ENCODE data around the gene MAGEB17. TPM values are rescaled to one million over a fixed set of nuclear protein-coding genes. Genes with fewer than 3 reads are reported as not detected.

The MAGEB17 gene
- total RNA-seq (2011; cell fraction: chromatin; rRNA removed; ENCODE audit: low replicate concordance) = not detected in 2 replicates
- total RNA-seq (2011; cell fraction: nucleolus; rRNA removed) = not detected in 2 replicates
- total RNA-seq (2011; cell fraction: nucleoplasm; rRNA removed) = not detected in 2 replicates
- 0.29 TPM in 1 of 2 replicates, not detected in the other for total RNA-seq (2014; rRNA removed)
- 0.11 TPM in 1 of 2 replicates, not detected in the other for total RNA-seq (2014; rRNA removed; fragmentation: Illumina TruSeq; extraction: Trizol)
- 0.14 and 0.19 TPM in 2 replicates for total RNA-seq (2015; rRNA removed; fragmentation: Illumina TruSeq; extraction: Trizol)
- 0.16 and 0.25 TPM in 2 replicates for total RNA-seq (2021)
- polyA plus RNA-seq (2011; rRNA removed) = 0.07 TPM in 1 of 2 replicates, not detected in the other
- polyA plus RNA-seq (2011; cell fraction: cytosol; rRNA removed) = 0.04 TPM in 1 of 2 replicates, not detected in the other
- not detected in 2 replicates for polyA plus RNA-seq (2011; cell fraction: nucleus; rRNA removed)
- 1.8 and 4.3 TPM in 2 replicates for polyA plus RNA-seq (2012)
- 0.13 and 0.14 TPM in 2 replicates for polyA plus RNA-seq (2014; fragmentation: Illumina TruSeq; extraction: Trizol)
- under 1 TPM; 0.08 to 0.45 TPM for polyA plus RNA-seq (2014; fragmentation: Nextera tagmentation; extraction: Ambion mirVana)
- 0.27 TPM in 1 of 2 replicates, not detected in the other for polyA plus RNA-seq (2014; rRNA removed)
- 0.14 TPM in 1 of 2 replicates, not detected in the other for polyA minus RNA-seq (2011; rRNA and poly(A)+ RNA removed)
- not detected in 2 replicates for polyA minus RNA-seq (2011; cell fraction: cytosol; rRNA and poly(A)+ RNA removed)
- not detected in 2 replicates for polyA minus RNA-seq (2011; cell fraction: nucleus; rRNA and poly(A)+ RNA removed)
- Bru-seq, nascent RNA = percentile 19 among the genes with signal in this experiment
- percentile 13 among the genes with signal in this experiment for BruChase-seq, experiment 1, labeled RNA remaining after a 2-hour chase
- BruChase-seq, experiment 2, labeled RNA remaining after a 6-hour chase = percentile 24 among the genes with signal in this experiment
- long read RNA-seq, experiment 1 = 0 reads
- long read RNA-seq, experiment 2 = 0 reads
- long read RNA-seq, experiment 3 = 0 reads

- in situ Hi-C loops (cut with MboI) = no loop called here
- Histone ChIP-seq H3K36me3 (ENCODE audit: control insufficient read depth, insufficient read depth, low read length) (no peaks in the 10 kb centered on the region), H2AFZ (ENCODE audit: low read depth, low read length) (no peak within 1 kb of the TSS), H3K79me2 (ENCODE audit: control insufficient read depth, insufficient read depth, low read length) (no peaks in the 10 kb centered on the region), H3K4me1 (replicated peaks in 1 of 2; ENCODE audit: control insufficient read depth in 2 of 2, insufficient read depth in 2 of 2, low read length in 2 of 2) (no peaks in the 10 kb centered on the region), H3K4me3 (no peak within 1 kb of the TSS), H3K27ac (ENCODE audit: extremely low read depth, low read depth, low read length) (no peak within 1 kb of the TSS), H4K20me1 (replicated peaks; ENCODE audit: control insufficient read depth, insufficient read depth, low read length) (no peaks in the 10 kb centered on the region), H3K27me3 (ENCODE audit: control insufficient read depth in 2 of 2, insufficient read depth in 2 of 2, low read length in 2 of 2) (no peaks in the 10 kb centered on the region), H3K9me3 (replicated peaks; ENCODE audit: control insufficient read depth, insufficient read depth, low read depth, low read length) (no peaks in the 10 kb centered on the region), H3K4me2 (ENCODE audit: insufficient read depth, low read length) (no peak within 1 kb of the TSS), H3K9ac (ENCODE audit: insufficient read depth in 1 of 2, low read depth in 2 of 2, low read length in 2 of 2) (no peak within 1 kb of the TSS), H3K9me1 (ENCODE audit: control insufficient read depth, insufficient read depth, low read length) (no peaks in the 10 kb centered on the region)
- FAIRE-seq (no peak), DNase-seq (ENCODE audit: extremely low read depth in 1 of 4, low spot score in 3 of 4) (no peak), ATAC-seq (no peak)
- CTCF ChIA-PET (ENCODE audit: low intra/inter-chr PET ratio) = no interaction called here
- intact Hi-C loops (cut with micrococcal nuclease) = no loop called here
- TF ChIP-seq PRMT5 (CRISPR knock-in tag; IDR thresholded peaks at IDR 0.05) = no peak
- no peak for TF ChIP-seq SETDB1 (IDR thresholded peaks at IDR 0.05; ENCODE audit: low read length)
- TF ChIP-seq MIER1 (IDR thresholded peaks at IDR 0.05; ENCODE audit: low read depth) = no peak
- no peak for TF ChIP-seq ATF7 (IDR thresholded peaks at IDR 0.05)
- TF ChIP-seq RBM34 (IDR thresholded peaks at IDR 0.05; ENCODE audit: borderline replicate concordance, insufficient read depth, low read length) = no peak
- TF ChIP-seq TARDBP (IDR thresholded peaks at IDR 0.05) = no peak
- TF ChIP-seq SRSF7 (optimal IDR thresholded peaks at IDR 0.05; ENCODE audit: low read depth, low read length) = no peak
- TF ChIP-seq ETV1 (tag; conservative IDR thresholded peaks at IDR 0.05; ENCODE audit: low read depth) = no peak
- TF ChIP-seq NCOR1 (IDR thresholded peaks at IDR 0.05) = no peak
- TF ChIP-seq HES1 (IDR thresholded peaks at IDR 0.05; ENCODE audit: low read depth) = no peak
- TF ChIP-seq, protein P1, sequence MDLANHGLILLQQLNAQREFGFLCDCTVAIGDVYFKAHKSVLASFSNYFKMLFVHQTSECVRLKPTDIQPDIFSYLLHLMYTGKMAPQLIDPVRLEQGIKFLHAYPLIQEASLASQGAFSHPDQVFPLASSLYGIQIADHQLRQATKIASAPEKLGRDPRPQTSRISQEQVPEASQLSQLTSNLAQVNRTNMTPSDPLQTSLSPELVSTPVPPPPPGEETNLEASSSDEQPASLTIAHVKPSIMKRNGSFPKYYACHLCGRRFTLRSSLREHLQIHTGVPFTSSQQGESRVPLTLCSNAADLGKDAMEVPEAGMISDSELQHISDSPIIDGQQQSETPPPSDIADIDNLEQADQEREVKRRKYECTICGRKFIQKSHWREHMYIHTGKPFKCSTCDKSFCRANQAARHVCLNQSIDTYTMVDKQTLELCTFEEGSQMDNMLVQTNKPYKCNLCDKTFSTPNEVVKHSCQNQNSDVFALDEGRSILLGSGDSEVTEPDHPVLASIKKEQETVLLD (IDR thresholded peaks at IDR 0.05) = no peak
- no peak for TF ChIP-seq HNRNPK (IDR thresholded peaks at IDR 0.05; ENCODE audit: low read depth, low read length, poor library complexity, severe bottlenecking)
- no peak for TF ChIP-seq FOXK2 (conservative IDR thresholded peaks at IDR 0.05 in 1 of 2, IDR thresholded peaks at IDR 0.05 in 1 of 2; ENCODE audit: low read depth in 2 of 2)
- no peak for TF ChIP-seq LCOR (CRISPR knock-in tag; IDR thresholded peaks at IDR 0.05)
- no peak for TF ChIP-seq SIRT6 (IDR thresholded peaks at IDR 0.05; ENCODE audit: low read depth, low read length)
- no TSS peak for BruUV-seq (replicated peaks)
- POLR2A ChIA-PET = no interaction called here
- 6% methylated on average over 4 of the region's 5 CpGs for WGBS (ENCODE audit: insufficient coverage, low coverage, missing lambda C conversion rate)
Measured at GRCh38 chrX:16167181-16167580, at the start of gene MAGEB17. Gene MAGEB17, plus strand, starts transcription at chrX:16167481. Its CDS starts 2,902 bp downstream, at chrX:16170383.

Data from K562 (cell line).